ENCODE measurements around the gene ZHX3. TPM values are rescaled to one million over a fixed set of nuclear protein-coding genes. Genes with fewer than 3 reads are reported as not detected.

Gene ZHX3
- total RNA-seq, 4 donors from 2014 or later: 19.2 to 32.9 (median 31.4) TPM

DNA sequence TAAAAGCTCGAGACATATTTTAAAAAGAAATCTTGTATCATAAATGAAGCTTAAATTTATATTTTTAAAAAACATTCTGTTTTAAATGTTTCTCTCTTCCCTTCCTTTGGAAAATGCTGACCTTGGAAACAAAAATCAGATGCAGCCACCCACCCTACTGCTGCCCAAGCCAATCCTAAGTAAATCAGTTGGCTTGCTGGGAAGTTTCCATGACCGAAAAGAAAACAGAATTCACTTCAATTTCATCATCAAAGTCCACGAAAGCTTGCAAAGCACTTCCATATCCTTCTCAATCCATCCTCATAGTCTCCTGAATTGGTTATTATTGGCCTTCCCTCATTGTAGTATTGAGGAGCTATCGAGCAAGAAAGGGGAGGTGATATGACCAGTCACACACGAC lies 100.1 kb downstream of the ZHX3 start:
- DNase-seq (ENCODE audit: low spot score in 2 of 2): no peak

DNA sequence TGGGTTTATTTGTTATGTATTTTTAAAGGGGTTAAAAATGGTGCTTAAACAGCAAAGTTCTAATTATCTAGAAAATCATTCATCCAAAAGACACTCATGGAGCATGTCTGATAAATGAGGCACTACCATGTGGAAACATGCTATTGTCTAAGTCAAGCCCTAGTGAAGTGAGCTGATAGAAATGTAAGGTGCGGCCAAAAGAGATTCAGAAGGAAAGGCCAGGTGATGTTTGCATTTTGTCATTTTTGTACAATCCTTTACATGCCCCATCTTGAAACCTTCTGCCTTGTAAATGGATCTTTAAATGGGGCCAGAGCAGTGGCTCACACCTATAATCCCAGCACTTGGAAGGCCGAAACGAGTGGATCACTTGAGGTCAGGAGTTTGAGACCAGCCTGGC lies 102.9 kb downstream of the ZHX3 start:
- H3K4me1 ChIP-seq: peaks cover 9% of the 10 kb centered on the region
- no peaks in the 10 kb centered on the region for H3K9me3 ChIP-seq
- DNase-seq (ENCODE audit: low spot score in 2 of 2): no peak
- TF ChIP-seq POLR2A (IDR thresholded peaks at IDR 0.05) (no peak), EP300 (IDR thresholded peaks at IDR 0.05) (no peak), POLR2AphosphoS5 (IDR thresholded peaks at IDR 0.05) (no peak)
- TF ChIP-seq, protein P1, sequence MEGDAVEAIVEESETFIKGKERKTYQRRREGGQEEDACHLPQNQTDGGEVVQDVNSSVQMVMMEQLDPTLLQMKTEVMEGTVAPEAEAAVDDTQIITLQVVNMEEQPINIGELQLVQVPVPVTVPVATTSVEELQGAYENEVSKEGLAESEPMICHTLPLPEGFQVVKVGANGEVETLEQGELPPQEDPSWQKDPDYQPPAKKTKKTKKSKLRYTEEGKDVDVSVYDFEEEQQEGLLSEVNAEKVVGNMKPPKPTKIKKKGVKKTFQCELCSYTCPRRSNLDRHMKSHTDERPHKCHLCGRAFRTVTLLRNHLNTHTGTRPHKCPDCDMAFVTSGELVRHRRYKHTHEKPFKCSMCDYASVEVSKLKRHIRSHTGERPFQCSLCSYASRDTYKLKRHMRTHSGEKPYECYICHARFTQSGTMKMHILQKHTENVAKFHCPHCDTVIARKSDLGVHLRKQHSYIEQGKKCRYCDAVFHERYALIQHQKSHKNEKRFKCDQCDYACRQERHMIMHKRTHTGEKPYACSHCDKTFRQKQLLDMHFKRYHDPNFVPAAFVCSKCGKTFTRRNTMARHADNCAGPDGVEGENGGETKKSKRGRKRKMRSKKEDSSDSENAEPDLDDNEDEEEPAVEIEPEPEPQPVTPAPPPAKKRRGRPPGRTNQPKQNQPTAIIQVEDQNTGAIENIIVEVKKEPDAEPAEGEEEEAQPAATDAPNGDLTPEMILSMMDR (IDR thresholded peaks at IDR 0.05): no peak
- no peaks in the 10 kb centered on the region for H3K36me3 ChIP-seq
- 99% methylated on average over 3 of the region's 3 CpGs for WGBS
- H3K4me3 ChIP-seq: no peak overlapping the region
- H3K27ac ChIP-seq: no peak overlapping the region
- no peaks in the 10 kb centered on the region for H3K27me3 ChIP-seq

More for the DNA sequence above, 100.1 kb downstream of the ZHX3 start:
- H3K27ac ChIP-seq: no peak overlapping the region
- H3K9me3 ChIP-seq: no peaks in the 10 kb centered on the region
- no peak overlapping the region for H3K4me3 ChIP-seq
- no peak for TF ChIP-seq POLR2A (IDR thresholded peaks at IDR 0.05)
- no peak for TF ChIP-seq EP300 (IDR thresholded peaks at IDR 0.05)
- no peak for TF ChIP-seq POLR2AphosphoS5 (IDR thresholded peaks at IDR 0.05)
- TF ChIP-seq, protein P1 (IDR thresholded peaks at IDR 0.05): no peak
- WGBS: 75% methylated on average over 5 of the region's 5 CpGs
- H3K36me3 ChIP-seq: no peaks in the 10 kb centered on the region
- H3K4me1 ChIP-seq: peaks cover 17% of the 10 kb centered on the region
- H3K27me3 ChIP-seq: no peaks in the 10 kb centered on the region

DNA sequence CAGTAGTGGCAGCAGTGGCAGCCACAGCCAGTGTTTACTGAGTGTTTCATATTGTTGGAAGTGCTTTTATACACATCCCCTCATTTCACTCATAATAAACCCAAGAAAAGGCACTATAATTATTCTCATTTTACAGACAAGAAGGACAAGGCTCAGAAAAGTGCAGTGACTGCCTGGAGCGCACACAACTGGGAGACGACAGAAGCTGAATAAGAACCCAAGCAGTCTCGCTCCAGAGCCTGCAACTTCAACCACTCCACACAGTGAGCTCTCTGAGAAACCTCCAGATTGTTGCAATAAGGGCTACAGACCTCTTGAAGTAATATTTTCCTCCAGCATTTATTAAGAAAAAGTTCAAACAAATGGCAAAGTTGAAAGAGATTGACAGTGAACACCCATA lies 103.3 kb downstream of the ZHX3 start:
- no peak for TF ChIP-seq EP300 (IDR thresholded peaks at IDR 0.05)
- TF ChIP-seq POLR2AphosphoS5 (IDR thresholded peaks at IDR 0.05): no peak
- TF ChIP-seq, protein P1 (IDR thresholded peaks at IDR 0.05): no peak
- TF ChIP-seq POLR2A (IDR thresholded peaks at IDR 0.05): no peak
- DNase-seq (ENCODE audit: low spot score in 2 of 2): no peak
- peaks cover 9% of the 10 kb centered on the region for H3K4me1 ChIP-seq
- WGBS: 91% methylated on average over 3 of the region's 3 CpGs
- no peaks in the 10 kb centered on the region for H3K27me3 ChIP-seq
- no peak overlapping the region for H3K27ac ChIP-seq
- no peak overlapping the region for H3K4me3 ChIP-seq
- no peaks in the 10 kb centered on the region for H3K9me3 ChIP-seq
- no peaks in the 10 kb centered on the region for H3K36me3 ChIP-seq

DNA sequence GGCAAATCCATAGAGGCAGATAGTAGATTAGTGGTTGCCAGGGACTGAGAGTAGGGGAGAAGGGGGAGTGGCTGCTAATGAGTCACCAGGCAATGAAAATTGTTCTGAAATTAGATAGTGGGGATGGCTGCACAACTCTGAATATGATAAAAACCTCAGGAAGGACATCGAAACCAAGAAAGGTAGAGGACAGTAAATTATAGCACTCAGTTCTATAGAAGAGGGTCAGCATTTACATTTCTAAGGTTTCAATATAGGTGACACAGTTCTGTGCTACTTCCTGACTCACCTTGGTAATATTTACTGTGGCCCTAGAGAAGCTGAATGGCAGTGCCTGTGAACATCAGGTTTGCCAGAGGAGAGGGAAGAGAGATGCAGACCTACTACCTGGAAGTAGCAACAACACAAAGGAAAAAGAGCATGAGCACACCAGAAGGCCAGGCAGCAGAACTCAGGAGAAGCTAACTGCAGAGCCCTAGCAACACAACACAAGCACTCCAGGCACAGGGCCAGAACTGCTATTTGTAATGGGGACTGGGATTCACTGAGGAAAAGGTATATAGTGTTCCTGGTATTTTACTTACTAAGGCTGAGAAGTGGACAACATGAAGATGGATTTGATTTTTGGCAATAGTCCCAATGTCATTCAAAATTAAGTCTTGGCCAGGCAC lies 104.2 kb downstream of the ZHX3 start:
- peaks cover 6% of the 10 kb centered on the region for H3K4me1 ChIP-seq
- H3K4me3 ChIP-seq: no peak overlapping the region
- no peaks in the 10 kb centered on the region for H3K27me3 ChIP-seq
- DNase-seq (ENCODE audit: low spot score in 2 of 2): no peak
- TF ChIP-seq POLR2A (IDR thresholded peaks at IDR 0.05) (no peak), EP300 (IDR thresholded peaks at IDR 0.05) (no peak), POLR2AphosphoS5 (IDR thresholded peaks at IDR 0.05) (no peak)
- TF ChIP-seq, protein P1 (IDR thresholded peaks at IDR 0.05): no peak
- 74% methylated on average over 1 of the region's 1 CpG for WGBS
- no peak overlapping the region for H3K27ac ChIP-seq
- no peaks in the 10 kb centered on the region for H3K9me3 ChIP-seq
- H3K36me3 ChIP-seq: no peaks in the 10 kb centered on the region

DNA sequence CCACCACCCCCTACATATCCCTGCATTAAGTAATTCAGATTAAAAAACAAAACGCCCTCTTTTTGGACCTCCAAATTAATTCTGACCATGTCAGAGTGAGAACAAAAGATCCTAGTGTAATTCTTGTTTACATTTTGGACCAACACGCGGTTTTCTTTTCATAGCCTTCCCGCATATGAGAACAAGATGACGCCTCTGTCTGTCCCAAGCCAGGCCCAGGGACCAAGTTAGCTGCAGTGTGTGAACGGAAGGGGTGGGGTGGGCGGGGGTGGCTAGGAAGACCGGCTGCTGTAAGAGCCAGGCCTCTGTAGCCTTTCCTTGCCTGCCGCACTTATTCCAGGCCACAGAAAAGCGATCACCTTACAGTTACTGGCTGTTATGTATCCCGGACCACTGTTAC lies 112.2 kb downstream of the ZHX3 start:
- DNase-seq (ENCODE audit: low spot score in 2 of 2): no peak
- H3K4me3 ChIP-seq: no peak overlapping the region
- no peaks in the 10 kb centered on the region for H3K9me3 ChIP-seq
- TF ChIP-seq EP300 (IDR thresholded peaks at IDR 0.05) (no peak), POLR2AphosphoS5 (IDR thresholded peaks at IDR 0.05) (no peak), POLR2A (IDR thresholded peaks at IDR 0.05) (no peak)
- TF ChIP-seq, protein P1 (IDR thresholded peaks at IDR 0.05): no peak
- peaks cover 23% of the 10 kb centered on the region for H3K36me3 ChIP-seq
- H3K27ac ChIP-seq: no peak overlapping the region
- H3K4me1 ChIP-seq: no peaks in the 10 kb centered on the region
- WGBS: 88% methylated on average over 11 of the region's 11 CpGs
- no peaks in the 10 kb centered on the region for H3K27me3 ChIP-seq

Measured in suprapubic skin (tissue), 4 donors.